Stimulated activated CD8-positive, alpha-beta memory T cell treated with anti-CD3 and anti-CD28 coated beads, Interleukin-7, amount 100 ng/mL, for 48 hours (primary cell): Measurements from ENCODE around the gene TENT5C.

Experiments used
- DNase-seq, 2 donors: peaks; one replicate each; pipeline ENCODE4 v3.0.0-alpha.2; 2020; ENCODE audit warnings: low read depth in 1 of 2; ENCODE audit errors: extremely low read depth in 1 of 2

Gene TENT5C

DNA sequence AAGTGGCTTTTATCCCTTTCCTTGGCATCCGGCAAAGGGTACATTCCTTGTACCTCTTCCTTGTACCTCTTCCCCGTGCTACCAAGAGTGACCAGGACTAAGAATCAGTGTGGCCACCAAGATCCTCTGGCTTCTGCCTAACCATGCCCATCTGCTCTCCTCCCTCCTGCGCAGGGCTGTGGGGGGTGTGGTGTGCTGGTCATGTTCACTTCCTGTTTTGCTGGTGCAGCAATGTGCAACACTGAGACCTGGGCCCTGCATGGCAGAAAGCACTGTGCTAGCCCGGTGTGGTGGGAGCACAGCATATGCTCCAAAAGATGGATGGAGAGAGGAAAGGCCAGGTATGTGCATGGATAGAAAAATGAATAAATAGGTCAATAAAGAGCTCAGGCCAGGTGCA, 33.3 kb upstream of the TENT5C start:
- no peak for DNase-seq

DNA sequence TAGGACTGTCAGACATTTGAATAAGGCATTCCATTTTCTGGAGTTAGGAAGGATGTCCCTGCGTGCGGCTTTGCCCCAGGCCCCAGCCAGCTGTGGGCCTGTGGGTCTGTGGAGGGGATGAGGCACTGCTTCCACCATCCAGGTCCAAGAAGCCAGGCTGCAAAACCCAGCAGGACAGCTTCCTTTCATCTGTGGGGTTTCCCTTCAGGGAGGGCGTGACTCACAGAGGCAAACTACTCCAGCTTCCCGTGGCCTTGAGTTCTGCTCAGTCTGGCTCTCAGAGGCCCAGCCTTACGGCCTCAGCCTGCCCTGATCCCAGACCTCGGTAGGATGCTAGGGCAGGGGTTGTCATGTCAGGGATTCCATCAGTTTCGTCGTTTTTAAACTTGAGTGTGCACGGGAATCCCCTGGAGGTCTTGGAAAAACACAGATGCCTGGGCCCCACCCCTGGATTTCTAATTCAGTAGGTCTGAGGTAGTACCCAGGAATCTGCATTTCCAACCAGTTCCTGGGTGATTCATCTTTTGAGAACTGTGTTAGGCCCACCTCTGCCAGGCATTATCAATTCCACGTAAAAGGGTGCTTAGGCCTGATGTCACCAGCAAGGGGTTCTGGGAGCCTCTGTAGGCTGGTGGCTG, 32.3 kb upstream of the TENT5C start:
- no peak for DNase-seq

DNA sequence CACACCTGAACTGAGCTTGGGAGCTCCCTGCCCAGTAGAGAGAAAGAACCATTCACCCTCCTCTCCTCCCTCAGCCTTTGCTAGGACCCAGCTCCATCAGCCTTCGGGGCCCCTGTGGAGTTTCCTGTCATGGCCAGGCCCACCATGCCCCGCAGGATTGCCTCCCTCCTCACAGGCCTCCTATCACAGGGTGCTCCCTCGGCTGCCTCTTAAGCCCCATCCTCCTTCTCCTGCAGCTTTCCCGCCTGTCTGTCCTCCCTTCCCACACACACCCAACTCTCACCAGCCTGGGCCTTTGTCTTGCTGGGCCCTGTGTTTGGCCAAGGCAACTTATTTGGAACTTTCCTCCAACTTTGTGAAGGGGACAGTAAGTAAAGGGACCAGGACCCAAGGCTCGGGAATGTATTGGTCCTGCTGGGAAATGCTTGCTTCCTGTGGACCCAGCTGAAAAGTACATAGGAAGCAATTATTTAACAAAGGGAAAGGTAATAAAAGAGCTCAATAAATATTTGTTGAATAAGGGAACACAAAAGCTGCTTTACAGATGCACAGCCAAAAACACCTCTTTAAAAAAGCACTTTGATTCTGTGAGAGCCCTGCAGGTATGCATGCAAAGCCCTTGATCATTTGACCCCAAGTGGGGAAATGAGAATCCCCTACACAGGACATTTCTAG, 31.6 kb upstream of the TENT5C start:
- no peak for DNase-seq

DNA sequence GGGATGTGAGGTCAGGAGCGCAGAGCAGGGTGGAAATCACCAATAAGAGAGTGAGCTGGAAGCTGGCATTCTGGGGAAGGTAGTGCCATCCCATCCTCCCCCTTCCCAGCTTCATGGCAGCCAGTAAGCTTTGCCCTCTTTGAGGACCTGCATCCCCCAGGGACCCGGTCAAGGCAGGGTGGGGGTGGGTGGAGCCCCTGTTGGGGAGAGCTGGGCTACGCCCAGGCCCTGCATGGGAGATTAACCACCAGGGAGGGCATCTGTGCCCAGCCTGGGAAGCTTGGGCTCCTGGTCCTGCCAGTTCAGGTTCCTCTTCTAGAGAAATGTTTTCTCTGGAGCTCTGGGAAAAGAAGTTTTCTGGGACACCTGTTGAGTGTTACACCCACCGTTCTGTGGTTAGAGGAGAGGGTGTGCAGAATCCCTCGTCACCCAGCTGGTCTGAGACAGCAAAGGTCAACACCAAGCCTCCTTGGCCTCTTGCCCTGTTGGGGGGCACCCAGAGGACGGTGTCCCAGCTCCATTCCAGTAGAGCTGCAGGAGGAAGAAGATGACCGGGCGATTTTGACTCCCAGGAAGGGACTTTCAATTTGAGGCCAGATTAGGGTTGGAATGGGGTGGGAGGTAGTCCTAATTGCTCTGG, 30.1 kb upstream of the TENT5C start:
- no peak for DNase-seq

DNA sequence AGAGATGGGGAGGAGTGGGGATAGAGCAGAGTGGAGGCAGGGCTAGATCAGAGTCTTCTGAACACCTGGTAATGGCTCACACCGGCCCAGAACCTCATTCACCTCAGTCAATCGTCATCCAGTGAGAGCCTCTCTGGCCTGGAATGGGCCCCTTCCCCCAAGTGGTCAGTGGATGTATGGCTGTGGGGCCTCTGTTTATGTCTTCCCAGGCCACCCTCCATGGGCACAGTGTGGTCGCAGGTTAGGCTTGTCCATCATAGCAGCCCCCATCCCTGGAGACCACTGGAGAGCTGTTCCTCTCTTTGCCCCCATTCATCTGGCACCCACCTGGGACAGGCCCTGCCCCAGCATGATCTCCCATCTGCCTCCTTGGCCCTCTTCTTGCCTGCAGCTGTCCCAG, 29.6 kb upstream of the TENT5C start:
- DNase-seq = no peak

DNA sequence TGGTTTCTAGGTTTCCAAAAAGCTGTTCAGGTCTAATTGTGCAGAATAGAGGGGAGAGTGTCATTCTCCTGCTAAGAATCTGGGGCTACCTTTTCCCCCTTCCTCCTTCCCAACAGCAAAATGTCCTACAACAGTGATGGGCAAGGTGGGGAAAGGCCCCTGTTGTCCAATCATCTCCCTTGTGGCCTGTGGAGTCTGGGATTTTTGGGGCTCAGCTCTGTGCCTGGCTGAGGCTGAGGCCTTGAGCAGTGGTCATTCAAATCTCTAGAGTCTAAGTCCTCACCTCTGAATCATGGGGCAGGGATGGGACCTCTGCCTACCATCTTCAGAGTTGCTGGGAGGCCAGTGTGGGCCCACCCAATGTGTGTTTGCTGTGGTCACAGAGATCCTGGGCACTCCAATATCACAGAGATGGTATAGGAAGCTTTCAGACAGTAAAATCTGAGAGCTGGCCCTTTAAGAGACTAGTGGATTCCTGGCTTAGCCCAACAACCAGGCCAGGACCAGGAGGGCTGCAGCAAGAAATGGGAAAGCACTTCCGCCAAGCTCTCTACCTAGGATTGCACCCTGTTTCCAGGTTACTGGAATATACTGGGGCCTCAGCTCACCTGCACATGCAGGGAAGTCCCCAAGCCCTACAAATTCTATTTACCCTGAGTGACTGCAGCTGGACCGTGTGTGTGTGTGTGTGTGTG, 28.5 kb upstream of the TENT5C start:
- DNase-seq = no peak

DNA sequence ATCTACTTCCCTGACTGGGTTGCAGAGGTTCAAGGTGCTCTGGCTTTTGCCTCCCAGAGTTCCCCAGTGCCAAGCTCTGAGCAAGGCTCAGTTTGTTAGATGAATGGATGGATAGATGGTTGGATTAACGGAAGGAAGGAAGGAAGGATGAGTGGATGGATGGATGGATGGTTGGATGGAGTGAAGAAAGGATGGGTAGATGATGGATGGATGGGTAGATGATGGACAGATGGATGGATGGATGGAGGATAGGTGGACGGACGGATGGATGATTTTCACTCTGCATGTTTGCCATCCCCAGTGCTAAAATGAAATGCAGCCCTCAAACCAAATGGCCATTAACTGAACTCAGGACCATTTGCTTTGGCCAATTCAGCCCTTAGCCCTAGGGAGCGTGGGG, 27.4 kb upstream of the TENT5C start:
- DNase-seq = no peak

DNA sequence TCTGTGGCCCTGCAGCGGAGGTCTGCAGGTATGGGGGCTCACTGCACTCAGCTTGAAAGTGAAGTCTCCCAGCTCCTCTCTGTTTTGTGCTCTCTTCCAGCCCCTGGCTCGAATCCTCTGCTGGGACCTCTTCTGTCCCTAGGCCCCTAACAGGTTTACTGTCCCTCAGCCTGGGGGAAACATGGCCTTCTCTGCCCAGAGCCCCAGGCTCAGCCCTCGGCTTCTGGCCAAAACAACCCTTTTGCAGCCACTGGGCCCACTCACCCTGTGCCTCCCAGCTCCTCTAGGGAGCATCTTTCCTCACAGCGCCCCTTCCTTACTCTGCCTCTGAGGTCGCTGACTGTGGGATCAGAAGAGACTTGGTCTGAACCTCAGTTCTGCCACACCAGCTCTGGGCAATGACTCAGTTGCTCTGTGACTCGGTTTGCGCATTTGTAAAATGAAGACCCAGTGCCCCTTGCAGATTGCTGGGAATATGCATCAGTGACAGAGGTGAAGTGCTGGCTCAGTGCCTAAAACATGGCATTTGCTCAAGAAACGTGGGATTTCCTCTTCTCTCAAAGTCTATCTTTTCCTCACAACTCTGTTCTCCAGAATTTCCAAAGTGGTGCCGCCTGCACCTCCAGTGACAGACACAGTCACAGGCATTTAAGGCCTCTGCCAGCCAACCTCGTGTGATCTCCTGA, 26.5 kb upstream of the TENT5C start:
- no peak for DNase-seq

DNA sequence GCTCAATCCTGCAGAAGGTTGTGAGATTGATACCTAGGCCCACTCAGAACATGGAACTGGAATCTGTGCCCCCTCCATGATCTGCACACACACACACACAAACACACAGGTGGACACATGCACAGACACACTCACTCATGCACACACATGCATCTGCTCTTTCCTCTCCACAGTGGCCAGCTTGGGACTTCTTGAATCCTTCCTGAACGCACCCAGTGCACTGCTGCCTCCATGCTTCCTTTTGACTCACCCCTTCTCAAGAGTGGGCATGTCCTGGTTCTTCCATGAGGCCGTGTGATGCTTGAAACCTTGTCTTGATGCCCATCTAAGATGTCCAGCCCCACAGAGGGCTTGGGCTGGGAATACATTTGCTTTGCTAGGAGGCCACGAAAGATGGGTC, 25.4 kb upstream of the TENT5C start:
- no peak for DNase-seq

DNA sequence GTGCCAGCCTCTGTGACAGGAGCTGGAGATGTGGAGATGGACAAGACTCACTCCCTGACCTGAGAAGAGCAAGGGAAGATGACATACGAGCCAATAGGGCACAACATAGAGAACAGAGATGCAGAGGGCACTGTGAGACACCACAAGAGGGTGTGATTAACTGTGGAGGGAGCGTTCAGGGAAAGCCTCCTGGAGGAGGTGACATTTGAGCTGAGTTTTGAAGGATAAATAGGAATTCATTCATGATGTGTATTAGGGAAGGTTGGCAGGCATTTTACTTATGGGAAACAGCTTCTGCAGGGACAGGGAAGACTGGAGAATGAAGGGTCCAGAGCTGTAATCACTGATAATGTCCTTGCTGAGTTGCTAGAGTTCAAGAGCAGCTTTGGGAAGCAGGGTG, 25.0 kb upstream of the TENT5C start:
- no peak for DNase-seq

DNA sequence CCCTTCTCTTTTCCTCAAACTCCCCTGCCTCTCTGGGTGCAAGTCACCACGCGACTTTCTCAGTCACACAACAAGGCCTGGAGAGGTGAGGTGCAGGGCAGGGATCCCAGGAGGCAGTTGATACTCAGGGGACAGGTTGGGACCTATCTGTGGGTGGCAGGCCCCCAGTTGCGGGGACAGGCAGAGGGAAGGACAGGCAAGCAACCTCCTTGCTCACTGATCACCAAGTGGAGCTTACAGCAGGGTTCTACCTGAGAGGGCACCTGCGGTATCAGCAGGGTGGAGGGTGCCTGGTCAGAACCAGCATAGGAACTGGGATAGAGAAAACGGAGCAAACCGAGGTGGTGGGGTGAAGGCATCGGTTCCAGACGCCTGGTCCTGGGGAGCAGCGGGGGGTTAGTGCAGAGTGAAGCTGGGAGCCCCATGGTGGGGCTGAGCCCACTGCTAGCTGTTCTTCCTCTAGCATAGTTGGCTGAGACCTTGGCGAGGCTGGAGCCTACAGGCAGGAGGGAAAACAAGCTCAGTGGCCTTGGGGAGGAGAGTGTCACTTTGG, 24.4 kb upstream of the TENT5C start:
- no peak for DNase-seq

DNA sequence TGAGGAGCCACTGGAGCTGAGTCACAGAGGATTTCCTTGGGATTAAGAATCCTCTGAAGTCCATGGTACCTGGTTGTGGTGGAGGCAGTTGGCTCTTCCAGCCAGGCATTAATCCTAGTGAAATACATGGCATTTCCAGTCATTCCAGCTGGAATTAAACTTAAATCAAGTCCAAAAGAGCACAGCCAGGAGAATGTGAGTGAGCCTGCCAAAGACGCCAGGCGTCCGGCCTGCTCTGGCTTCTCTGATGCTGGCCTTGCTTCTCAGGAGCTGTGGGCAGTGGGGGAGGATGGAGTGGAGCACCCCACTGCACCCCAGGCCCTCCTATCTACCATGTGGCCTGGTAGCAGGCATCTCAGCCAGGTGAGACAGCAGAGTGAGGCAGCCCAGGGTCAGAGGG, 23.4 kb upstream of the TENT5C start:
- DNase-seq = no peak

DNA sequence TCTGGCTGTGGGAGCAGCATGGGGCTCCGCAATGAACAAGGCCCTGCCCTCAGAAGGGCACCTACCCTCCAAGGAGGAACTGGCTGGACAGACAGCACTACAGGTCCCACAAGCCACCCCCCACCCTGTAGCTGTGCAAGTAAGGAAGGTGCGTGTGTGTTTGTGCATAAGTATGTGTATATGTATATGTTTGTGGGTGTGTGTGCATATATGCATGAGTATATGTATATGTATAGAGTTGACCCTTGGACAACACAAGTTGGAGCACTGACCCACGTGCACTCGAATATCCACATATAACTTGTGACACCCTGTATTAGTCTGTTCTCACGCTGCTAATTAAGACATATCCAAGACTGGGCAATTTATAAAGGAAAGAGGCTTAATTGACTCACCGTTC, 22.6 kb upstream of the TENT5C start:
- DNase-seq = no peak

DNA sequence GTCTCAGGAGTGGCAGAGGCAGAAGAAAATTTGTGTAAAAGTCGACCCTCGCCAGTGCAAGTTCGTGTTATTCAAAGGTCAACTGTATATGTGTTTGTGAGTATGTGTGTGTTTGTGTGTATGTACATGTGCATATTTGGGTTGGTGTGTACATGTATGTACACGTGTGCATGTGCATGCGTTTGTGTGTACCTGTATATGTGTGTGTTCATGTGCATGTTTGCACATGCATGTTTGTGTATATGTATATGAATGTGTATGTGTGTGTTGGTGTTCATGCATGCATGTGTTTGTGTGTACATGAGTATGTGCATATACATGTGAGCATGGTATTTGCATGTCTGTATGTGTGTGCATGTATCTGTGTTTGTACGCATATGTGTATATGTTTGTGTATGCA, 21.7 kb upstream of the TENT5C start:
- no peak for DNase-seq

DNA sequence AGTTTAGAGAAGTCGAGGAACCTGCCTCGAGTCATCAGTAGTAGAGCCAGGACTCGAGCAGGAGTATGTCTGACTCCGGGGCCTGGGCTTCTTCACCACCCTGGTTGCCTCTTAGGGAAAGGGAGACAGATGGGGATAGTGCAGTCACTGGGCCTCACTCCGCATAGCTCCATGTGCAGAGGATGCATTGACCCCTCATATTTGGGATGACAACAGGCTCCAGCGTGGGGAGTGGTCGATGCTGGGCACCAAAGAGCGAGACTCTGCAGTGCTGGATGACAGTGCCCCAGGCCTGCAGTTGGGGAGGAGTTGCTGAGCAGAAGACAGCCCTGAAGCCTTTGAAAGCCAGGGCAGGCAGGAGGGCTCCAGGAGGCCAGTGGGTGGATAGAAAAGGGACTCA, 20.8 kb upstream of the TENT5C start:
- DNase-seq = no peak

DNA sequence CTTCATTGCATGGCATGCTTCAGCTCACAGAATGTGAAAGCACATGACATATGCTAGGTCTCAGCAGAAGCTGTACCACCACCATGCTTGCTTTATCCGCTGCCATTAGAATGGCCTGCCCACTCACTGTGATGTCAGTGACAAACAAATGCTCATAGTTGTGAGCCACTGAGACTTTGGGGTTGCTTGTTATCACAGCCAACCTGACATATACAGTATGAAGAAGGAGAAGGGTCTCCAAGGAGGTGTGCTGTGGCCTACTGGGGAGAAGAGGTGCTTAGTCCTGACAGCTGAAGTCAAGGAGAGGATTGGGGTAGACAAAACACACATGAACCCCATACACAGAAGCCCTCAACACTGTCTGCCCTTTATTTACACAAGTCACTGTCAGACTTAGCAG, 19.5 kb upstream of the TENT5C start:
- no peak for DNase-seq

DNA sequence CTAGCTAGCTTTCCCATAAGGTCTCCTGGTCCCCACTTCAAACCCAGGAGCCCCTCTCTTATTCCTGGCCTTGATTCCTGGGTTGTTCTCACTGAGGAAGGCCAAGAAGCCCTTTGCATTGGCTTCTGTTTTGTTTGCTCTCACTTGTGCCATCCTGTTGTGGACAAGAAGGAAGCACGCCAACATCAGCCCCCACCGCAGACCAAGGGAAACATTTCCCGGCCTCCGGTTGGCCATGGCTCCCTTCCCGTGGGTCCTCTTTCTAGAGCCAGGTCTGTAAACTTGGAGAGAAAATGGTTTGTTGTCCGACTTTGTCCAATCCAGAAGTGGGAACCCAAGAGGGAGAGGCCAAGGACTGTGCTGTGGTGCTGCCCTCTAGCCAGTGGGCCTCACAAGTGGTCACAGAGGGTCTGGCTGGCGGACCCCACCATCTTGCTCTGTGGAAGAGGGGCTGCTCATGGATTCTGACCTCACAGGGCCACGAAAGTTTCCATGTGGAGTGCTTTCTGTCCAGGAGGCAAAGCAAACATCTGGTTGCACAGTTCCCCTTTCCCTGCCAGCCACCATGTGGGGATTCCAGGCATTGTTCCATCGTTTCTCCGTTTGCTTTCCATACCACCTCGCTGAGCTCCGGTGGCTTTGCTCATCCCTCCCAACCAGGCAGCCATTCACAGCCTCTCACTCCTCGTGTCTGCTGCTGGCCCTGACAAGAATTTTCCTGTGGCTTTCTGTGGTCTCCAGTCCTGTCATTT, 18.9 kb upstream of the TENT5C start:
- DNase-seq = no peak

DNA sequence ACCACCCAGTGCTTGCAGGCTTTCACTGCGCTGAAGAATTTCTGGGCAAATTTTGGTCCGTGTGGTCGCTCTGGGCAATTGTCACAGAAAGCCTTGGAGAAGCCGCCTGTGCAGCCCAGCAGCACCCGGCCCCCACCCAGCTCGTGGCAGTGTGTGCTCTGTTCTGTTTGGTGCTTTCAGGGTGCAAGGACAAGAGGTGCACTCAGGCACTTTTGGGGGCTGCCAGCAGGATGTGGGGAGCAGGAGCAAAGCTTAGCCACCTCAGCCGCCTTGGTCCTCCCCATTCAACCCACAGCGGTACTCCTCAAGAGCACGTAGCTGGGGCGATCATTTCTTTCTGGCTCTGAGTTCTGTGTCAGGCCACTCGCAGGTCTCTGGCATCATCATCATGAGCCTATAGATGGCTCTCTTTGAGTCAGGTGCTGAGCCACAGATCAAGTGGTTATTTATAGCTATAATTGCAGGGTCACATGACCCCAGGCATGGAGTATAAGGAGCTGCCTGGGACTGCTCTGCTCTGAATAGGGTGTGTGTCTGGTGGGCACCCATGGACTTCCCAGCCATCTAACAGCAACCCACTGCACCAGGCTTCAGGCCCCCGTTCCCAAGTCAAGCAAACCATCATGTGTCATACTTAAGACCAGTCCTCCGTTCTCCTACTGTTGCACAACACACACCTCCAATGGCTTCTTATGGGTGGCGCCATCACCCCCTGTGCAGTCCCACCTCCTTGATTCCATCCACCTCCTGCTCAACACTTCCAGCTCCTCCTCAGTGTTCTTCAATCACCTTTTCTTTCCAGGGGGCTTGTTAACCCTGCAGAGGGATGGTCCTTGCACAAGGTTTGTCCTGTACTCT, 18.1 kb upstream of the TENT5C start:
- no peak for DNase-seq

DNA sequence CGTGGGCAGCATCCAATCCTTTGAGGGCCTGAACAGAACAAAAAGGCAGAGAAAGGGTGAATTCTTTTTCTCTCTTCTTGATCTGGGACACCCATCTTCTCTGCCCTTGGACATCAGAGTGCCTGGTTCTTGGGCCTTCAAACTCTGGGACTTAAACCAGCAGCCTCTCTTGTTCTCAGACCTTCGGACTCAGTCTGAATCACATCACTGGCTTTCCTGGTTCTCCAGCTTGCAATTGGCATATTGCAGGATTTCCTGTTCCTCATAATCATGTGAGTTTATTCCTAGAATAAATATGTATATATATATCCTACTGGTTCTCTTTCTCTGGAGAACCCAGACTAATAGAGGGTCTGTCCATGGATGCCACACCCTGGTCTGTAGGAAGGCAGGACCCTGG, 16.3 kb upstream of the TENT5C start:
- DNase-seq = no peak
